Right ventricle myocardium superior (tissue), 1 donor: ENCODE measurements around the gene SHLD2. TPM values are rescaled to one million over a fixed set of nuclear protein-coding genes. Genes with fewer than 3 reads are reported as not detected.
"Not testable (repeated sequence)": the region's sequence is repeated elsewhere in the genome, so short reads cannot be mapped to it uniquely, and the experiment has no call there.

ENCODE experiments used
- ATAC-seq: fragments of 200-7000 bp; cut with Tn5 transposase; one replicate; pipeline ENCODE4 v1.9.1; 2020; ENCODE audit warnings: mild to moderate bottlenecking; ENCODE audit not compliant: poor library complexity
- DNase-seq: peaks from one replicate; pipeline ENCODE4 v3.0.0-alpha.2; 2020
- intact Hi-C: fragments of 100-400 bp; cut with DNase I; formaldehyde crosslinking; loops from one replicate; pipeline ENCODE4 v1.11.2; 2022
- total RNA-seq: library from RNA; stranded (reverse); fragmentation: NEBNext Ultra II Directional; extraction: Animal tissue kit (Norgen Biotek cat#: 25700); gene quantifications from one replicate; pipeline ENCODE4 v1.2.1, GENCODE V29; 2021
- donor health status: DM: no; HTN: yes; CAD: no; lungs with severe emphysema.

The SHLD2 gene
- total RNA-seq, 1 donor from 2014 or later = 9.6 TPM

DNA sequence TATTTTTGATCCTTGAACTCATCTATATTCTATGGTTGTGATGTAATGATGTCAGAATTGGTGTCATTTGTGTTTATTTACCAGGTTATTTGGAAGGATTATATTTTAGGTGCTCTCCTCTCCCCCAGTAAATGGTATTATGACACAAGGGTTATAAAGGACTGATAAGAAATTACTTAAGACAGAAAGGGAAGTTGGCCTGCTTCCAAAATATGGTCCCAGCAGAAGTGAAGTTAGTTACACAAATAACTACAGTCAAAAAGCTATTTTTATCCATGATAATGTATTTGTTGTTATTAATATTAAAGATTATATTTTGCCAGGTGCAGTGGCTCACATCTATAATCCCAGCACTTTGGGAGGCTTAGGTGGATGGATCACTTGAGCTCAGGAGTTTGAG is 37.2 kb downstream of the SHLD2 start:
- DNase-seq, ATAC-seq, intact Hi-C loops: not testable (repeated sequence)

GRCh38 chr10:87133936-87134335 is 38.9 kb downstream of the SHLD2 start:
- DNase-seq, ATAC-seq, intact Hi-C loops: not testable (repeated sequence)

DNA sequence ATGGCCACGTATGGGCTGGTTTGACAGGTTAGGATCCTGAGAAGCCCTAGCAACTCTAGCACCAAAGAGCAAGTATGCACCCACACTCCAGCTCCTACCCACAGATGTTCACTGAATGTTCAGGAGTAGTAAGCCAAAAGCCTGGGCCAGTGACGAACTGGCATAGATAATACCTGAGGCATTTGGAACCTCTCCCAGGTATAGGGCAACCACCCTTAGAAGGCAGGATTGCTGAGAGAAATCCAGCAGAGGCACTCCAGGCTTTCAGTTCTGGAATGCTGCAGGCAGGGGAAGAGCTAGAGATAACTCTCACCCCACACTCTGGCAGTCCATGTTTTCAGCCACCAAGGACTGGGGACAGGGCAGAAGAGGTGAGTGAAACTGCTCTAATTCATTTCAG is 39.4 kb downstream of the SHLD2 start:
- intact Hi-C loops, DNase-seq: not testable (repeated sequence)
- peak; percentile 89 for ATAC-seq

DNA sequence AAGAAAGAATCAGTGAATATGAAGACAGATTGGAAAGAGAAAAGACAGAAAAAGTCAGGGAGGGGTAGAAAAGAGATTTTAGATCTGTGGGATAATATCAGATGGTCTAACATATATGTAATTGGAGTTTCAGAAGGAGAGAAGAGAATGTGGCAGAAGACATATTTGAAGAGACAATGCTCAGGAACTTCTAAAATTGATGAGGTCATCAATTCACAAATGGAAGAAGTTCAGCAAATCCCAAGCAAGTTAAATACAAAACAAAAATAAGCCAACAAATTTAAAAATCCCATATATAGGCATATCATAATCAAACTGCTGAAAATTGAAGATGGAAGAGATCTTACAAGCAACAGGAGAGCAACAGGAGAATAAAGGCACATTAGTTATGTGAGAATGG is 42.5 kb downstream of the SHLD2 start:
- ATAC-seq, DNase-seq, intact Hi-C loops: not testable (repeated sequence)

DNA sequence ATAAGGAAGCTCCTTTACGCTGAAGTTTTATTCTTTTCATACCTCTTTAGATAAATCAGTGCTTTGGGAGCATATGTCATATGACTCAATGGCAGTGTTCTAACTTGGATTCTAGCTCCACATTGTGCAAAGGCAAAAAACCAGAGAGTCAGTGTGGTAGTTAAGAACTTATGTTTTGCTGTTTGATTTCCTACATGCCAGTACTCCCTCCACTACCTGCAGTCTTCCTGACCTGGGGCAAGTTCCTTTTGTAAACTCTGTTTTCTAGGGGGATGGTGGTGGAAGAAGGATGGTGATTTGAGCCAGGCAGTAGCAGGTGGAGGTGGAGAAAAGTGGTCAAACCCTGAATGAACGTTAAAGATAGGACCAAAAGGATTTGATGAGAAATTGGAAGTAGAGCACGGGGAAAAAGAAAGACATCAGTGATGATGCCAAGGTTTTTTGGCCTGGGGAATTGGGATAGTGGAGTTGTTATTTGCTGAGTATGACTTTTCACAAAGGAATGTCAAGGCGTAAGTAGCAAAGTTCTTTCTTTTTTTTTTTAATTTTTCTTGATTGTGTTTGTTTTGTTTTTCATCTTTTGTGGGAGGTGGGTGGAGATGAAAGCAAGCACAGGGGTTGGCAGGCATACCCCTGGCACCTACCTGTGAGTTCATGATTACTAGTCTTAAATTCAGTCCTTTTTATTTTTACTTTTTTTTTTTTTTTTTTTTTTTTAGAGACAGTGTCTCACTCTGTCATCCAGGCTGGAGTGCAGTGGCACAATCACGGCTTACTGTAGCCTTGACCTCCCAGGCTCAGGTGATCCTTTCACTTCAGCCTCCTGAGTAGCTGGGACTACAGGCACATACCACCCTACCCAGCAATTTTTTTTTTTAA is 47.5 kb downstream of the SHLD2 start:
- peak; percentile 67 for ATAC-seq
- intact Hi-C loops, DNase-seq: not testable (repeated sequence)

- ATAC-seq, intact Hi-C loops, DNase-seq: not testable (repeated sequence)
Measured at GRCh38 chr10:87143109-87143418, 48.1 kb downstream of the SHLD2 start.

DNA sequence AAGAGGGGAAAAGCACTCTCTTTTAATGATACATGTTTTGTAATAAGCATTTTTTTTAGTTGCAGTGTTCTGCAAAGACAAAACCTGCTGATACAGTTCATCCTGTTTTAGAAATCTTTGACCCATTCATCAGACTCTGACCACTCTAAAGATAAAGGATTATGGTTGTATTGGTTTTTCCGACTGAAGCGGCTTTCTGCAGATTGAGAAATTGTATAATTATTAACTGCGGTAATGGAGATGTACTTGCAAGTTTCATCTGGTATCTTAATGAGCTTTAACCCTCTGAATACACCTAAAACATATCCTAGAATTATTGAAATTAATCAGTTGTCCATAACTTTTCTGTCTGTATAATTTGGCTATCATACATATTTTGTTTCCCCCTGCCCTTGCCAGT is 50.6 kb downstream of the SHLD2 start:
- intact Hi-C loops, ATAC-seq, DNase-seq: not testable (repeated sequence)

DNA sequence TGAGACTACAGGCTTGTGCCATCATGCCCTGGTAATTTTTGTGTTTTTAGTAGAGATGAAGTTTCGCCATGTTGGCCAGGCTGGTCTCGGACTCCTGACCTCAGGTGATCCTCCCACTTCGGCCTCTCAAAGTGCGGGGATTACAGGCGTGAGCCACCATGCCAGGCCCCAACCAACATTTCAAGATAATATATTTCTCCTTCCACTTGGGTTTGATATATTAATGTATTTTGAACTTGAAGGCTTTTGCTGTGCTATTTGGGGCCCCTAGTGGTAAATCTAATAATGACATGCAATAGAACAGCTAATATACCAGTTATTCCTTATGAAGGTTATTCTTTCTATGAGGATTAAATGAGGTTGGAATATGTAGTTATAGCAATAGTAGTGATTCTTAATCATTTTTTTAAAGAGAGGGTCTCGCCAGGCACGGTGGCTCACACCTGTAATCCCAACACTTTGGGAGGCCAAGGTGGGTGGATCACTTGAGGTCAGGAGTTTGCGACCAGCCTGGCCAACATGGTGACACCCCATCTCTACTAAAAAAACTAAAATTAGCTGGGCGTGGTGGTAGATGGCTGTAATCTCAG is 54.1 kb downstream of the SHLD2 start:
- intact Hi-C loops, DNase-seq: not testable (repeated sequence)
- peak; percentile 61 for ATAC-seq

DNA sequence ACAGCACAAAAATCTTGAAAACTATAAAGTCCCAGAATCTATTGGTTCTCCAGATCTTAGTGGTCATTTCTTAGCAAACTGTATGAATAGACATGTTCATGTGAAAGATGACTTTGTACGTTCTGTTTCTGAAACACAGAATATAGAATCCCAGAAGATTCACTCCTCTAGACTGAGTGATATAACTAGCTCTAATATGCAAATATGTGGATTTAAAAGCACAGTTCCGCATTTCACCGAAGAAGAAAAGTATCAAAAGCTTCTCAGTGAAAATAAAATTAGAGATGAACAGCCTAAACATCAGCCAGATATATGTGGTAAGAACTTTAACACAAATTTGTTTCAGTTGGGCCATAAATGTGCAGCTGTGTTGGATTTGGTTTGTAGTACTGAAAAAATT is 56.5 kb downstream of the SHLD2 start:
- intact Hi-C loops, DNase-seq, ATAC-seq: not testable (repeated sequence)

GRCh38 chr10:87156841-87157240 is 61.8 kb downstream of the SHLD2 start:
- ATAC-seq, intact Hi-C loops, DNase-seq: not testable (repeated sequence)

DNA sequence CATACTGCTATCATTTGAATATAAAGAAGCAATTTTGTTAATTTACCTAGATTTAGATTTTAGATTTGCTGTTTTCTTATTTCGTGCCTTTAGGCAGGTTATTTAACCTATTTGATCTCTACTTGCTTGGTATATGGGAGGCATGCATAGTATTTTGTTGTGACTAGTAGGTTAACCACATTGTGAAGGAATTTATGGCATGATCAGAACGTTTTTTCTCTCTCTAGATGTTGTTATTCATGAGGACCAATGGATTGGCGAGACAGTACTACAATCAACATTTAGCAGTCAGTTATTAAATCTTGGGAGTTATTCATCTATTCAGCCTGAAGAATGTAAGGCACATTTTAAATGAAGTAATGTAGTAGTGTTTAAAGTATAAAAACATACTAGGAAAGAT is 62.8 kb downstream of the SHLD2 start:
- DNase-seq, intact Hi-C loops, ATAC-seq: not testable (repeated sequence)

- ATAC-seq, DNase-seq, intact Hi-C loops: not testable (repeated sequence)
Measured at GRCh38 chr10:87162703-87163293, 67.8 kb downstream of the SHLD2 start.

- ATAC-seq, intact Hi-C loops, DNase-seq: not testable (repeated sequence)
Measured at GRCh38 chr10:87163414-87163813, 68.4 kb downstream of the SHLD2 start.

GRCh38 chr10:87169857-87170256 is 74.9 kb downstream of the SHLD2 start:
- intact Hi-C loops, ATAC-seq, DNase-seq: not testable (repeated sequence)

- intact Hi-C loops, DNase-seq, ATAC-seq: not testable (repeated sequence)
Measured at GRCh38 chr10:87170705-87171104, 75.7 kb downstream of the SHLD2 start.

DNA sequence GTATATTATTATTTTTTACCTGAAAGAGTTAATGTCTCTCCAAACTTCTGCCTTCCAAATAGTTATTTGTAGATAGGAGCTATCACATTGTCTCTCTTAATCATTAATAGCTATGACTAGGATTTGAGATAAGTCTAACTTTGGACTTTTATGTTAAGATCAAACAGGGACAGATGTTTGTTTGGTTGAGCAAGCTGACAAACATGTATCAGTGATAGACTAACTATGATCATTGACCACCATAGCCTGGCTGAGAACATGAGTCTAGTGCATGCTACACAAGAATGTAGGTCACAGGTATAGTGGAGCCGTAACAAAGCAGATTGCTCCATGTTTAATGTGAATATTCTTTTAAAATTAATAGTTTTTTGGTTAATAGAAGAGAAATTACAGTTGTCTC is 76.7 kb downstream of the SHLD2 start:
- intact Hi-C loops, DNase-seq, ATAC-seq: not testable (repeated sequence)

DNA sequence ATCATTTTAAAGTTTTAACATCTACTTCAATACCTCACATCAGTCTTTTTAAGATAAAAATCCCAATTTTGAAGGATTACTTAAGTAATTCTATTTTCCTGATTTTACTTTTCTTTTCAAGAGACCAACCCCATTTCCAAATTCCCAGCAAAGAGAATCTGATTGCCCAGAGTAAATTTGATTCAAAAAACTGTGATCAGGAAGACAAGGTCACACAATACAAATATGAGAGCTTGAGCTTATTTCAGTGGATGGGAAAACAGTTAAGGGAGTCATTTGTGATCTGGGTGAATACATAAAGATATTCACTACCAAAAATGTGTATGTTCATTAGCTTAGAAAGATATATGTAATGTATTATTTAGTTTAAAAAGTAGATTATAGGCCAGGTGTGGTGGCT is 77.2 kb downstream of the SHLD2 start:
- intact Hi-C loops, ATAC-seq, DNase-seq: not testable (repeated sequence)

DNA sequence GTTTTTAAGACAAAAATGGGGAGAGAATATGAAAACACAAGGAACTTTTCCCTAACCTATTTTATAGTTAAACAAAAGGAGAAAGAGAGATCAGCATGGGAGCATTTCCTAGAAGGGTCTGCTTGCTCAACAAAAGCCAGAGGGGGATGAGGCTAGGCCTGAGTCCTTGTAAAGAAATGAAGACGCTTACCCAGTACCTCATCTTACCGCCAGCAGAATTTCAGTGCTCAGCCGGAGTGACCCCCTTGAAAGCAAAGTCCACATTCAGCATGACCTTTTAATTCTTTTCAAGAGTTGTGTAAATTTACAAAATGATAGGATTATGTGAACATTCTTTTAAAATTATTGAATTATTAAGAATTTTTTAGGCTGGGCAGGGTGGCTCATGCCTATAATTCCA is 82.6 kb downstream of the SHLD2 start:
- intact Hi-C loops, DNase-seq, ATAC-seq: not testable (repeated sequence)

- DNase-seq, intact Hi-C loops: not testable (repeated sequence)
- peak; percentile 64 for ATAC-seq
Measured at GRCh38 chr10:87184421-87184820, 89.4 kb downstream of the SHLD2 start.
